ENCODE results near the gene OVCA2.
A peak's percentile ranks its signal among the peaks of the same experiment; 100 is the strongest.

OVCA2 gene

GRCh38 chr17:2041561-2042389, at the start of gene OVCA2:
Gene OVCA2, plus strand, starts transcription at chr17:2042022. Its CDS starts 26 bp downstream, at chr17:2042048.
- peak within 1 kb of the TSS; percentile 97 for H3K27ac Mint-ChIP-seq
- no peaks in the 10 kb centered on the region for H3K27me3 Mint-ChIP-seq
- peak within 1 kb of the TSS; percentile 96 for H3K4me3 Mint-ChIP-seq
- no peaks in the 10 kb centered on the region for H3K9me3 Mint-ChIP-seq
- H3K36me3 Mint-ChIP-seq (ENCODE audit: low read depth): peaks cover 21% of the 10 kb centered on the region
- H3K4me1 Mint-ChIP-seq (ENCODE audit: low read depth): peaks cover 24% of the 10 kb centered on the region

DNA sequence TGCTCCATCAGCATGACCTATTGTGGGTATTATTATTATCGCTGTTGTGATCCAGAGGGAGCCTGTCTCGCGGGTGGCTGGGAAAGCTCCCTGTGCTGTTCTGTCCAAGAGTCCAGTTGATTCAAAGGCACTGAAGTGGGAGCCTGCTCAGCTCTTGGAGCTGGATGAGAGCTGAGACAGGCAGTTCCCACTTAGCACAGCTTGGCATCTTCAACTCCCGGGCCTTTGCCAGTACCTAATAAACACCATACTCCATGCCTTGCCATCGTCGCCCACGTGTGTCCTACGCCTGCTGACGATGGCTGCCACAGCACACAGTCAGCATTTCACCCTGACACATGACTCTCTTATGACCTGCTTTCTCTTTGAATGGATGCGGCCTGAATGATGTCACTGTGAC, 49.3 kb upstream of the OVCA2 start:
- no peak overlapping the region for H3K4me3 Mint-ChIP-seq
- no peaks in the 10 kb centered on the region for H3K36me3 Mint-ChIP-seq (ENCODE audit: low read depth)
- H3K27me3 Mint-ChIP-seq: peaks cover 10% of the 10 kb centered on the region
- H3K27ac Mint-ChIP-seq: no peak overlapping the region
- no peaks in the 10 kb centered on the region for H3K9me3 Mint-ChIP-seq
- H3K4me1 Mint-ChIP-seq (ENCODE audit: low read depth): no peaks in the 10 kb centered on the region

GRCh38 chr17:1994707-1995106, 47.1 kb upstream of the OVCA2 start:
- Mint-ChIP-seq H3K4me3 (no peak overlapping the region), H3K4me1 (ENCODE audit: low read depth) (peaks cover 3% of the 10 kb centered on the region), H3K9me3 (no peaks in the 10 kb centered on the region), H3K27ac (no peak overlapping the region), H3K36me3 (ENCODE audit: low read depth) (no peaks in the 10 kb centered on the region), H3K27me3 (peaks cover 20% of the 10 kb centered on the region)

- Mint-ChIP-seq H3K4me3 (no peak overlapping the region), H3K4me1 (ENCODE audit: low read depth) (peaks cover 3% of the 10 kb centered on the region), H3K27me3 (peaks cover 23% of the 10 kb centered on the region), H3K36me3 (ENCODE audit: low read depth) (no peaks in the 10 kb centered on the region), H3K27ac (no peak overlapping the region), H3K9me3 (no peaks in the 10 kb centered on the region)
These were observed 46.4 kb upstream of the OVCA2 start for GRCh38 chr17:1995321-1995892.

- Mint-ChIP-seq H3K36me3 (ENCODE audit: low read depth) (no peaks in the 10 kb centered on the region), H3K27ac (no peak overlapping the region), H3K9me3 (no peaks in the 10 kb centered on the region), H3K4me1 (ENCODE audit: low read depth) (peaks cover 3% of the 10 kb centered on the region), H3K4me3 (no peak overlapping the region), H3K27me3 (peaks cover 23% of the 10 kb centered on the region)
These were observed 45.7 kb upstream of the OVCA2 start for GRCh38 chr17:1995907-1996799.

DNA sequence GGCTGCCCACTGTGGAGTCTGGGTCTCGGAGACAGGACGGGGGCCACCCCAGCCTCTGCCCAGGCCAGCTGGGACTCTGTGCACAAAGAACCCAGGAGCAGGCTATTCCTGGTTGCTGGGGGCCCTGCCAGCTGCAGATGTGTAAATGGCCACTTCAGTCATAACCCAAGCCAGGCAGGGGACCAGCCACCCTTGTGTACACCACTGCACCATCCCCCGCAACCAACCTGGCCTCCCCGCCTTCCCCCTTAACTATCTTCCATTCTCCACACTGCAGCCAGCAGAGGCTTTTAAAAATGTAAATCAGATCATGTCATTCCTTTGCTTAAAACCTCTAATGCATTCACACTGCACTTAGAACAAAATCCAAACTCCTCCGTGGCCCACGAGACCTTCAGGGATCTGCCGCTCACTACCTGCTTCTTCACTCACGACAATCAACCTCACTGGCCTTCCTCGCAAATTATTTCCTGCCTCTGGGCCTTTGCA, 45.0 kb upstream of the OVCA2 start:
- Mint-ChIP-seq H3K9me3 (no peaks in the 10 kb centered on the region), H3K27me3 (peaks cover 23% of the 10 kb centered on the region), H3K4me3 (no peak overlapping the region)

GRCh38 chr17:1997289-1997926, 44.4 kb upstream of the OVCA2 start:
- H3K4me1 Mint-ChIP-seq (ENCODE audit: low read depth): peaks cover 3% of the 10 kb centered on the region
- peaks cover 23% of the 10 kb centered on the region for H3K27me3 Mint-ChIP-seq
- no peak overlapping the region for H3K4me3 Mint-ChIP-seq
- no peaks in the 10 kb centered on the region for H3K36me3 Mint-ChIP-seq (ENCODE audit: low read depth)
- no peak overlapping the region for H3K27ac Mint-ChIP-seq
- H3K9me3 Mint-ChIP-seq: no peaks in the 10 kb centered on the region

More for the DNA sequence above, 45.0 kb upstream of the OVCA2 start:
- Mint-ChIP-seq H3K36me3 (ENCODE audit: low read depth) (no peaks in the 10 kb centered on the region), H3K27ac (no peak overlapping the region), H3K4me1 (ENCODE audit: low read depth) (peaks cover 3% of the 10 kb centered on the region)

DNA sequence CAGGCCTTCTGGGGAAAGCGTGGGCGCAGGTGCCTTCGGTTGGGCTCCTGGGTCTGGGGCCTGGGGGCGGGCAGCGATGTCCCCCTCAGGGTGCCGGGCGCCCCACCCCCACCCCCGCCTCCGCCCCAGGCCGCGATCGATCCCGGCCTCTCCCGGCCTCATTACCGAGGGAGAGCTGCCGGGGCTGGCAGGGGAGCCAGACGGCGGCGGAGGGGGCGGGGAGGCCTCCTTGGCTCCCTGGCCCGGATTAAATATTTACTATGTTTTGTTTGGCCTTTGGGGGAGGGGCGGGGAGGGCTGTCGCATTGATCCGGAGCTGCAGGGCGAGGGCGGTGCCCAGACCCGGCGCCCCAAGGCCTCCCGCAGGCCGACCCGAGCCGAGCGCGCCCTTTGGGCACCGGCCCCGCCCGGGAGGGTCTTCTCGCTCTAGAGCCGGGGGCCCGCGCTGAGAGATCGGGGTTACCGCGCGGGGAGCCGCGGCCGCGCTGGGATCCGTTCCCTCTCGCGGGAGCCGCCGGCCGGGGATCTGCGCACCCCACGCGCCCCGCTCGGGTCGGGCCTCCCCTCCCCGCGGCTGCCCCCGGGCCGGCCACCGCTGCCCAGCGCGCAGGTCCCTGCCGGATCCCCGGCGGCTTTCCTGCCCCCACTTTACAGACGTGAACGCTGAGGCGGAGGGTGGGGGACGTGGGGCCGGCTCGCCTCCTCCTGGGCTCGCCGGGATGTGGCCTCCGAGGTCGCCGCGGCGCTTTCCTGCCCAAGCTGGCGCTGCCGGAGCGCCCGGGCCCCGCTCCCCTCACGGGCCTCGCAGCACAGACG, 43.7 kb upstream of the OVCA2 start:
- peaks cover 3% of the 10 kb centered on the region for H3K4me1 Mint-ChIP-seq (ENCODE audit: low read depth)
- no peaks in the 10 kb centered on the region for H3K36me3 Mint-ChIP-seq (ENCODE audit: low read depth)
- H3K27me3 Mint-ChIP-seq: peaks cover 23% of the 10 kb centered on the region
- no peak overlapping the region for H3K4me3 Mint-ChIP-seq
- no peak overlapping the region for H3K27ac Mint-ChIP-seq
- no peaks in the 10 kb centered on the region for H3K9me3 Mint-ChIP-seq

- H3K27me3 Mint-ChIP-seq: peaks cover 23% of the 10 kb centered on the region
- no peaks in the 10 kb centered on the region for H3K36me3 Mint-ChIP-seq (ENCODE audit: low read depth)
- no peak overlapping the region for H3K27ac Mint-ChIP-seq
- H3K9me3 Mint-ChIP-seq: no peaks in the 10 kb centered on the region
- peaks cover 3% of the 10 kb centered on the region for H3K4me1 Mint-ChIP-seq (ENCODE audit: low read depth)
- H3K4me3 Mint-ChIP-seq: no peak overlapping the region
These were observed 42.1 kb upstream of the OVCA2 start for GRCh38 chr17:1999557-2000251.

- no peaks in the 10 kb centered on the region for H3K9me3 Mint-ChIP-seq
- peaks cover 12% of the 10 kb centered on the region for H3K27me3 Mint-ChIP-seq
- H3K4me1 Mint-ChIP-seq (ENCODE audit: low read depth): peaks cover 3% of the 10 kb centered on the region
- no peak overlapping the region for H3K4me3 Mint-ChIP-seq
- H3K27ac Mint-ChIP-seq: no peak overlapping the region
- no peaks in the 10 kb centered on the region for H3K36me3 Mint-ChIP-seq (ENCODE audit: low read depth)
These were observed 39.0 kb upstream of the OVCA2 start for GRCh38 chr17:2002767-2003329.

DNA sequence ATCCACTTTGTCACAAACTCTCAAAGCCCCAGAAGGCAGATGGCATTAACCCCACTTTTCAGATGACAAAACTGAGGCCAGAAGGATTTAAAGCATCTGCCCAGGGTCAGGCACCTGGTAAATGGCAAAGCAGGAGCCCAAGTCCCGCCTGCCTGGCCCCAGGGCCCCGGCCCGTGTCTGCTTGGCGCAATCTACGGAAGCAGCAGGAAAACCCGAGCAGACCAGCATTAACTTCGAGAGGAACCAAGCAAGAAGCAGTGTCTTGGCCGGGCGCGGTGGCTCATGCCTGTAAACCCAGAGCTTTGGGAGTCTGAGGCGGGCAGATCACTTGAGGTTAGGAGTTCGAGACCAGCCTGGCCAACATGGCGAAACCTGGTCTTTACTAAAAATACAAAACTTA, 38.3 kb upstream of the OVCA2 start:
- H3K4me1 Mint-ChIP-seq (ENCODE audit: low read depth): peaks cover 3% of the 10 kb centered on the region
- no peaks in the 10 kb centered on the region for H3K9me3 Mint-ChIP-seq
- H3K27ac Mint-ChIP-seq: no peak overlapping the region
- H3K36me3 Mint-ChIP-seq (ENCODE audit: low read depth): no peaks in the 10 kb centered on the region
- H3K27me3 Mint-ChIP-seq: peaks cover 12% of the 10 kb centered on the region
- no peak overlapping the region for H3K4me3 Mint-ChIP-seq

DNA sequence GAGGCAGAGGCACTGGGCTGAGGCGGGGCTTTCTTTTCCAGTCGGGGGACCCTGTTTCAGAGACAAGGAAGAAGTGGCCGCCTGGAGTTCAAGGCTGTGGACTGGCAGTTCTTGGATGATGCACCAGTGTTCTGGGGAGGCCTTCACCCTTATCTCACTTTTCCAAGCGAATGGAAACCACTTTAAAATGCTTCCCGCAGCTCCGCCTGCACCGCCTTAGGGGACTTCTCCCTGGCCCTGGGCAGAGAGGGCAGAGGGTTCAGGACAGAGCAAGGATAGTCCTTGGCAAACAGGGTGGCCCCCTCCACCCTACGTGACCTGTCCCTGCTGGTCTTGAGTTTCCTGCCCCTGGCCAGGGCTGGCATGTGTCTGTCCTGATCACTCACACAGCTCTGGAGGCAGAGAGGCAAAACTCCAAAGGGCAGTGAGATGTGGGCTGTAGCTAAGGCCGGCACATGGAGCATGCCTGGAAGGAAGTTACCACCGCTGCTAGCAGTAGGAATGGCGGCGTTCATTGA, 37.3 kb upstream of the OVCA2 start:
- Mint-ChIP-seq H3K27me3 (peaks cover 4% of the 10 kb centered on the region), H3K4me3 (no peak overlapping the region), H3K27ac (no peak overlapping the region), H3K9me3 (no peaks in the 10 kb centered on the region), H3K36me3 (ENCODE audit: low read depth) (no peaks in the 10 kb centered on the region), H3K4me1 (ENCODE audit: low read depth) (peaks cover under 1% of the 10 kb centered on the region)
